Activated naive CD4-positive, alpha-beta T cell treated with anti-CD3 and anti-CD28 coated beads for 36 hours (primary cell): ENCODE results near the gene TIAM2. TPM values are rescaled to one million over a fixed set of nuclear protein-coding genes. Genes with fewer than 3 reads are reported as not detected.

Experiments
- CTCF ChIA-PET: fragments of 350-600 bp; sonication (Branson Sonifier 250); formaldehyde crosslinking; loops from one replicate; lab custom pipeline; 2021; ENCODE audit warnings: antibody characterized with exemption; lab: Charles Lee
- DNase-seq: peaks from one replicate; pipeline ENCODE4 v3.0.0-alpha.2; 2020
- H3K27ac Mint-ChIP-seq: one replicate; pipeline ENCODE4 v1.8.0; 2021; ENCODE audit warnings: mild to moderate bottlenecking, mixed read lengths
- H3K27me3 Mint-ChIP-seq: one replicate; pipeline ENCODE4 v1.8.0; 2021; ENCODE audit warnings: low read depth, mixed read lengths
- H3K36me3 Mint-ChIP-seq: one replicate; pipeline ENCODE4 v1.8.0; 2021; ENCODE audit warnings: low read depth, mixed read lengths
- H3K4me1 Mint-ChIP-seq: one replicate; pipeline ENCODE4 v1.8.0; 2021; ENCODE audit warnings: low read depth, mixed read lengths
- H3K4me3 Mint-ChIP-seq: one replicate; pipeline ENCODE4 v1.8.0; 2021; ENCODE audit warnings: mild to moderate bottlenecking, moderate library complexity, mixed read lengths
- H3K9me3 Mint-ChIP-seq: one replicate; pipeline ENCODE4 v1.8.0; 2021; ENCODE audit warnings: mixed read lengths
- intact Hi-C: fragments of 100-400 bp; cut with micrococcal nuclease; formaldehyde crosslinking; loops from one replicate; pipeline ENCODE4 v1.15.1; 2023
- total RNA-seq, 2 experiments: library from RNA; stranded (reverse); gene quantifications; one replicate each; pipeline ENCODE4 v1.2.3, GENCODE V29; 2021

Gene TIAM2
- total RNA-seq, 2 experiments from 2014 or later: 1.6 to 3.0 TPM

DNA sequence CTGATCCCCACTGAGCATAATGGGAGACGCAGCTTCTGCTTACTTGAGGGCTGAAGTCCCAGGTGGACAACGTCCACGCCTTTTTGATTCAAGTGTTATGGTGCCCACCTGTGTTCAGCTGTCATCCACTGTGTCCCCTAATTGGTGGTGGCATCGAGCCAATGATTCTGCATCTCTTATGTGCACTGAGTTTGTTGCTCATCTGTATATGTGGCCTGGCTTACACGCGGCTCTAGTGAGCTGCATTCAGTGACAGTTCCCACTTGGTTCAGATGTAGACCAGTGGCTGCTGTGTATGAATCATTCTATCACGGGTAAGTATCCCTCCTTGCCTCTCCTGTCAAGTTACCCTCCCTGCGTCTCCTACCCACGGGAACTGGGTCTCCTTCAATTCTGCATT, 137.5 kb downstream of the TIAM2 start:
- Mint-ChIP-seq H3K4me1 (peaks cover 13% of the 10 kb centered on the region), H3K36me3 (peaks cover 1% of the 10 kb centered on the region), H3K27me3 (no peaks in the 10 kb centered on the region), H3K27ac (no peak overlapping the region), H3K4me3 (no peak overlapping the region), H3K9me3 (no peaks in the 10 kb centered on the region)
- DNase-seq: no peak
- intact Hi-C loops: no loop called here
- CTCF ChIA-PET: interaction anchor here (0.6 to 1.1 kb wide), 3 partner anchors 22 to 537 kb away, joined by 3 to 7 read pairs (median 3); no protein-coding TSS in a partner anchor

DNA sequence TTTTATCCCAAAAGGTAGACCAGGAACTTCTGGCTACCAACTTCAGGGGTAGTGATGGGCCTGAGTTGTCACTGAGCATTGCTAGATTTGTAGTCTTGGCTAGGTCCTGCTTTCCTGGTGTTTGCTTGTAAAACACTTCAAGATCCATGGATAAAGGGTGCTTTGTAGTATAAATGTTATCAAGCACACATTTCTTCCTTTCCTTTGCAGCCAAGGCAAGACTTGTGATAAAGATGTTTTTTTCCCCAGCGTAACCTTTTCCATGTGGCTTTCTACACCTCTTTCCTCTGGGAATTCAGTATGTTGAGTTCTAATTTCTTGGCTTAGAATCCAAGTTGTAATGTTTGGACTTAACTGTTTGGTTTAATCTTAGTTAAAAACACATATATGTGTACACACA, 145.9 kb downstream of the TIAM2 start:
- peaks cover 20% of the 10 kb centered on the region for H3K4me1 Mint-ChIP-seq
- CTCF ChIA-PET: no interaction called here

DNA sequence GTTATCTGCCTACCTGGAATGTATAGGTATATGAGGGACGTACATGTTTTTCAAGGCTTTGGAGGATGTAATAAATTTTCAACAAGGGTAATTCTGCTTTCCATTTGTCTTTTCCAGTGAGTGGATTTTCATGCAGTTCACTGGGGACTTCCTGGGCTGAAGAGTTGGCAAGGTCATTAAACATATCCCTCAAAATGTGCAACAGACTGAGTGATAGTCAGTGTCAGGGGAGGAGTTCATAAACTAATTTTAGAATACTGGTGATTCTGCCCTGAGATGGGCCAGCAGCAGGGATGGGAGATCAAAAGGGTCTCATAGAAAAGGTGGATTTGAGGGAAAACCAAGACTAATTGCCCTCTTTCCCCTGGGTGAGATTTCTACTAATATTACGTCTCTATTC, 146.4 kb downstream of the TIAM2 start:
- intact Hi-C loops: no loop called here
- Mint-ChIP-seq H3K36me3 (no peaks in the 10 kb centered on the region), H3K9me3 (no peaks in the 10 kb centered on the region), H3K4me3 (no peak overlapping the region), H3K27me3 (no peaks in the 10 kb centered on the region), H3K4me1 (peaks cover 20% of the 10 kb centered on the region), H3K27ac (no peak overlapping the region)
- DNase-seq: no peak
- CTCF ChIA-PET: no interaction called here

More for the DNA sequence above, 145.9 kb downstream of the TIAM2 start:
- intact Hi-C loops: no loop called here
- DNase-seq: no peak
- no peaks in the 10 kb centered on the region for H3K36me3 Mint-ChIP-seq
- H3K27me3 Mint-ChIP-seq: no peaks in the 10 kb centered on the region
- no peaks in the 10 kb centered on the region for H3K9me3 Mint-ChIP-seq
- no peak overlapping the region for H3K27ac Mint-ChIP-seq
- no peak overlapping the region for H3K4me3 Mint-ChIP-seq

DNA sequence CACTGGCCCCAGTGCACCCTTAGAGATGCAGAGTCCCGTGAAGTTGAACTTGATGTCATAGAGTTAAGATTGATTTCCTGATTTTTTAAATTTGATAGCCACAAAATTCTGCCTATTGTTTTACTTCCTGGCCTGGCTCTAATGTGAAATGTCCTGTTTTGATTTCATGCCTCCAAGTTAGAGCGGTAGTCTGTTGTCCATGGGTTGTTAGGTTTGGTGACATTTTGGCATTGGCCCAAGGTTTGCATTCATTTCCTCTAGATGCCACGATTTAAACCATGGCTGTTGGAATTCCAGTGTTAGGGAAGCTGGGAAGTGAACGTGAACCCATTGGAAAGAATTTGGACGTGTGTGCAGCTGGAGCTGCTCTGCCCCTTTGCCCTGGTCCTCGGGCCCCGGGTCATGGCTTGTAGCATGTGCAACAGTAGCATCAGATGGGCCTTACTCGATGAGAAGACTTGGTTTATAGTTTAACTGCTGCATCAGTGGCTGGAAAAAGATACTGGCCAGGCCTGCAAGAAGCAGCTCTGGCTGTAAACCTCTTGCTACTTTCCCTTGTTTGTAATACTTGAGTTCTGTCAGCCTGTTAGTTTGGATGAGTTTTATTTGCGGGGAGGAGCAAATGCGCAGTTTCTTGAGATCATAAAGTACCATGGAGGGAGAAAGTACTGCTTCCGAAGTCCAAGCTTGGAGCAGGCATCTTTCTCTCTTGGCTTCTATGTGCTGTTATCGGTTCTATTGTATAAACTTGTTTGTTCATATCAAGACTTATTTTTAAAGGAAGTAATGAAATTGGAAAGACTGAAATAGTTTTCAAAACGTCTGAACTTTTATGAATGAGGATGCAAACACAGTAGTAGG, 147.3 kb downstream of the TIAM2 start:
- CTCF ChIA-PET: no interaction called here
- intact Hi-C loops: no loop called here
- DNase-seq: no peak

DNA sequence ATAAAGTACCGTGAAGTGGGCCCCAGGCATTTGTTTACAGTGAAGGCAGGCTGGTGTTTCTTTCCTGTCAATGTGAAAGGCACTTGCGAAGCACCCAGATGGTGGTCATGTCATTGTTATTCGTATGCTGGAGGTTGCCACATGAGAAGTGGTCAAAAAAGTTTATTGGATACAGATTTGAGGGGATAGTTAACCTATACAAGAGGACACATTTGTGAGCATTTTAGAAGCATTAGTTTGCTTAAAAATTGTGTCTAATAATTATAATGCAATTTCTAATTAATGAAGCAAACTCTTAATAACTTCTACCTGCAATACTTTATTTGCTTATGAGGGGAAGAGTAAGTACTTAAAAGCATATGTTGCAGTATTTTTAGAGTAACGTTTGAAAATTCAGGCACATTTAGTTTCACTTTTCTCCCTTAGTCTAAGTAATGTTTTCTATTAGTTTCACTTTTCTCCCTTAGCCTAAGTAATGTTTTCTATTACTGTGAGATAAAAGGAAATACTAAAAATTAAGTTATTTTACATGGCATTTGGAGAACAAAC, 148.0 kb downstream of the TIAM2 start:
- Mint-ChIP-seq H3K4me3 (no peak overlapping the region), H3K4me1 (peaks cover 22% of the 10 kb centered on the region), H3K27ac (no peak overlapping the region), H3K9me3 (no peaks in the 10 kb centered on the region), H3K27me3 (no peaks in the 10 kb centered on the region), H3K36me3 (no peaks in the 10 kb centered on the region)
- DNase-seq: no peak
- CTCF ChIA-PET: no interaction called here
- intact Hi-C loops: no loop called here

More for the DNA sequence above, 147.3 kb downstream of the TIAM2 start:
- Mint-ChIP-seq H3K27ac (no peak overlapping the region), H3K9me3 (no peaks in the 10 kb centered on the region), H3K4me3 (no peak overlapping the region), H3K36me3 (no peaks in the 10 kb centered on the region), H3K27me3 (no peaks in the 10 kb centered on the region), H3K4me1 (peaks cover 20% of the 10 kb centered on the region)

DNA sequence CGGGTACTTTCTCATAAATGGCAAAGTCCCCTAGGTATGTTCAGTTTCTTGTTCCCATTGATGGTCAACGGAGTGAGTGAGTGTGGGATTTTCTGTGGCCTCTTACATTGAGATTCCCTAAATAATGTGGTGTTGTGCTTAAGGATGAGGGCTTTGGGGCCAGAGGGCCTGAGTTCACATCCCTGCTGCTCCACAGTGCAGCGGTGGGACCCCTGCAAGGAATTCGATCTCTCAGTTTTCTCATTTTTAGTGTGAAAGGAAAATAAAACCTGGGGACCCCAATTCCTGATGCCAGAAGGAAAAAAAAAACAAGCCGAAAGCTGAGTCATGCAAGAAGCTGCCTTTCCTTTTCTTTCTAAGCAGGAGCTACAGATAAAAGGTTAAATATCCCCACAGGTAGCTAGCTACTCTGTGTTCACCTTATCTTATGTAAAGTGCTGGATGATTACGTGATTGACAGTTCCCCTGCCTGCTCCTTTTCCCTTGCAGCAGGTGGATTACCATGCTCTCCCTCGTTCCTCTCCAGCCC, 148.5 kb downstream of the TIAM2 start:
- no peaks in the 10 kb centered on the region for H3K9me3 Mint-ChIP-seq

DNA sequence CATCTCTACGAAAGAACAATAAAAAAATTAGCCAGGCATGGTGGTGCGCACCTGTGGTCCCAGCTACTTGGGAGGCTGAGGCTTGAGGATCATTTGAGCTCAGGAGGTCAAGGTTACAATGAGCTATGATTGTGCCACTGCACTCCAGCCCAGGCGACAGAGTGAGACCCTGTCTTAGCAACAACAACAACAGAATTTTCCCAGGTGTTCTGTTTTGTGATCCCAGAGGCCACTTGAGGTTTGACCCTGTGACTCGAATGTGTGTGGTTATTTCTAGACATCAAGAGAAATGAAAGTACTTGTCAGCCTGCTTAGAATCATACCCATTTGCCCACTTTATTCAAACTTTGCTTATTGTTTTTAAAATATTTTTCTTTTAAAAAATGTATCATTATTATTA, 151.1 kb downstream of the TIAM2 start:
- no peaks in the 10 kb centered on the region for H3K9me3 Mint-ChIP-seq
- peaks cover 36% of the 10 kb centered on the region for H3K4me1 Mint-ChIP-seq
- no peak for DNase-seq
- no peaks in the 10 kb centered on the region for H3K36me3 Mint-ChIP-seq
- CTCF ChIA-PET: no interaction called here
- no peak overlapping the region for H3K4me3 Mint-ChIP-seq
- intact Hi-C loops: no loop called here
- H3K27ac Mint-ChIP-seq: no peak overlapping the region
- no peaks in the 10 kb centered on the region for H3K27me3 Mint-ChIP-seq

More for the DNA sequence above, 148.5 kb downstream of the TIAM2 start:
- CTCF ChIA-PET: interaction anchor here (0.6 kb wide), 1 partner anchor 34 kb away, joined by 4 read pairs; no protein-coding TSS in a partner anchor
- Mint-ChIP-seq H3K36me3 (no peaks in the 10 kb centered on the region), H3K4me1 (peaks cover 22% of the 10 kb centered on the region), H3K27me3 (no peaks in the 10 kb centered on the region), H3K4me3 (no peak overlapping the region), H3K27ac (no peak overlapping the region)
- no peak for DNase-seq
- intact Hi-C loops: no loop called here

DNA sequence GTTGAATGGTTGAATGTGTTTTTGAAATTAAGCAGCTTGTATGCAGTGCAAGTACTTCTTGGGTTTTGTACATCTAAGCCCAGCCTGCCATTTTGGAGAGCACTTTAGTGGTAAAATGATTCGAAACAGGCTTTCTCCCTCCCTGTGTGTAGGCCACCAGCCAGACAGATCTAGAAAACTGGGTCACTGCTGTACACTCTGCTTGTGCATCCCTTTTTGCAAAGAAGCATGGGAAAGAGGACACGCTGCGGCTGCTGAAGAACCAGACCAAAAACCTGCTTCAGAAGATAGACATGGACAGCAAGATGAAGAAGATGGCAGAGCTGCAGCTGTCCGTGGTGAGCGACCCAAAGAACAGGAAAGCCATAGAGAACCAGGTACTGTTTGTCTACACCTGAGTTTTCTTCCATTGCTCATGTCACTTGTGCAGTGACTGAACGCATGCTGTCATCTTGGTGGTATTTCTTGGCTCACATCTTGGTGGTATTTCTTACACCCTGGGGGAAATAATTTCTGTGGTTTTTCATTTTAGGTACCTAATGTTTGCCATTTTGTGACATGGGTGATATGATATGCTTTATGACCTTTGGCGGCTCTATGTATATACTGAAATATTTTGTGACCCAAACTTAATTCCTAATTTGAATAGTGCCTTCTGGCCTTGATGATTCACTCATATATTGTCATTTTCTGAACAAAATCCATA, 153.0 kb downstream of the TIAM2 start:
- Mint-ChIP-seq H3K36me3 (no peaks in the 10 kb centered on the region), H3K4me3 (no peak overlapping the region), H3K9me3 (no peaks in the 10 kb centered on the region), H3K27ac (no peak overlapping the region), H3K27me3 (no peaks in the 10 kb centered on the region), H3K4me1 (peaks cover 30% of the 10 kb centered on the region)
- DNase-seq: no peak
- intact Hi-C loops: no loop called here
- CTCF ChIA-PET: no interaction called here

DNA sequence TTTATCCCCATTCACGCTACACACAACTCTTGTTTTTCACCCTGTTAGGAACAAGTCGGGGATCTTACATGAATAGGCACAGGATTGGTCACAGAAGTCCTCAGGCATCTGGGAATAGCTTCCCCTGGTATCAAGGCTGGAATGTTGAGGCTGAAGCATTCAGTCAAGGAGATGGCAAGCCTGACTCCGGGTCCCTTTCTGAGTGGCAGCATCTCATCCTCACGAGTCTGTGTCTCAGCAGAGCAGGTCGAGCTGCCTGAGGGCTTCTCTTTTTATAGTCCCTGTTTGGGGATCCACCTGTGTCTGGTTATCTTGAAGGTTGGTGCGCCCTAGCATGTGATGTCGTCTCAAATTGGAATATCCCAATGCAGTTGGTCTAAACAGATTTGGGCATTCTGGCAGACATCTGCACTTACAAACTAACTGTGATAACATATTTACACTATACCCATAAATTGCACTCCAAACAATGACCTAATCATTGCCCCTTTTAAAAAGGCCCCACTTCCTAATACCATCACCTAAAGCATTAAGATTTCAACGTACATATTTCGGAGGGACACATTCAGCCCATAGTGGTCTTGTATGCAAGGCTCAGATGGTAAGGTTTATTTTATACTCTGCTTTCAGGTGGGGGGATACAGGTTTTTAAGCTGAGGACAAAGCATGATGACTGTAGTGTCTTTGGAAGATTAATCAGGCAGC, 156.0 kb downstream of the TIAM2 start:
- DNase-seq: no peak
- no peaks in the 10 kb centered on the region for H3K9me3 Mint-ChIP-seq
- H3K27me3 Mint-ChIP-seq: no peaks in the 10 kb centered on the region
- H3K4me1 Mint-ChIP-seq: peaks cover 49% of the 10 kb centered on the region
- CTCF ChIA-PET: interaction anchor here (0.6 kb wide), 1 partner anchor 1303 kb away, joined by 3 read pairs; no protein-coding TSS in a partner anchor
- H3K36me3 Mint-ChIP-seq: no peaks in the 10 kb centered on the region
- H3K27ac Mint-ChIP-seq: no peak overlapping the region
- no peak overlapping the region for H3K4me3 Mint-ChIP-seq
- intact Hi-C loops: loop anchor here (5.0 kb wide), 1 partner anchor 379 kb away; no protein-coding TSS in a partner anchor

DNA sequence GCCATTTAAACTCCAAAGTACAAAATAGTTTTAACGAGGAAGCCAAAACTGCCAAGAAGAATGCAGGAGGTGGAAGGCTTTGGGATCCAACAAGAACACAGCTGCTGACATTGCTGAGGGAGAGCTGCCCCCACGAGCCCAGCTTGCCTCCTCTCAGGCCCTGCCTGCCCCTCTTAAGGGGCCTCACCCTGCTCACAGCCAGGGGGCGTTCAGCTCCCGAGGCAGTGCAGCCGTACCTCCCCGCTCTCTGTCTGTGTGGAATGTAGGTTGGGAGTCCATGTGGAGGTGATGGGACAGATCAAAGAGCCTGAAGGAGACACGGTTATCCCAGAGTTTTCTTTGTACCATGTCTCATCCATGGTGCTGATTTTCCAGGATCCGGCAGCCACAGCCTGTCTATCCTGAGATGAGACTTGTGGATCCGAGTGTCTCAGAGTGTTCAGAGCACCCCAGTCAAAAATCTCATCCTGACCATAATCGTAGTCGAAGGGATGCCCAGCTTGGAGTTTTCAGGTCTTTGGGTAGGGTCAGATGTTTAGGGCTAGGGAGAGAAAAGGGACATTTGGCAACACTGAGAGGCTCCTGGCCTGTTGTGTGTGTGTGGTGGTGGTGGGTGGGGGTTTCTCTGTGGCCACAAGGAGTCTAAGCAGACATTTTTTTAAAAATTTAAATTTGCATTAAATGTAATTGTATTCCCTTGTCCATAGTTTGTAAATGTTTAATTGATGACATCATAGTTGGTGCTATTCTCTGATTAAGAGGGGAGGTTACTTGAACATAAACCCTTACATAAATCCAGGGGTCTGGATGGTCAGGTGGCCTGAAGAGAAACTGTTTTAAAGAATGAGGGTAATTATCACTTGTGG, 157.3 kb downstream of the TIAM2 start:
- DNase-seq: no peak
- no peaks in the 10 kb centered on the region for H3K27me3 Mint-ChIP-seq
- CTCF ChIA-PET: interaction anchor here (1.3 kb wide), 1 partner anchor 19 kb away, joined by 5 read pairs; no protein-coding TSS in a partner anchor

More for the DNA sequence above, 157.3 kb downstream of the TIAM2 start:
- peaks cover 58% of the 10 kb centered on the region for H3K4me1 Mint-ChIP-seq
- no peak overlapping the region for H3K4me3 Mint-ChIP-seq
- intact Hi-C loops: loop anchor here (5.0 kb wide), 1 partner anchor 380 kb away; no protein-coding TSS in a partner anchor
- H3K9me3 Mint-ChIP-seq: no peaks in the 10 kb centered on the region
- H3K27ac Mint-ChIP-seq: no peak overlapping the region
- no peaks in the 10 kb centered on the region for H3K36me3 Mint-ChIP-seq
